GM21786 (cell line): ENCODE data around the gene GMNN.
"Not testable (repeated sequence)": the region's sequence is repeated elsewhere in the genome, so short reads cannot be mapped to it uniquely, and the experiment has no call there.

Source experiments
- ATAC-seq: cut with Tn5 transposase; IDR thresholded peaks from one replicate; pipeline ENCODE4 v1.9.1; 2021; ENCODE audit not compliant: unreplicated experiment

GMNN gene

GRCh38 chr6:24761193-24761835, 13.4 kb upstream of the GMNN start:
- ATAC-seq = no peak

- no peak for ATAC-seq
Observed at GRCh38 chr6:24761851-24762250, 12.9 kb upstream of the GMNN start.

GRCh38 chr6:24763578-24763977, 11.2 kb upstream of the GMNN start:
- no peak for ATAC-seq

DNA sequence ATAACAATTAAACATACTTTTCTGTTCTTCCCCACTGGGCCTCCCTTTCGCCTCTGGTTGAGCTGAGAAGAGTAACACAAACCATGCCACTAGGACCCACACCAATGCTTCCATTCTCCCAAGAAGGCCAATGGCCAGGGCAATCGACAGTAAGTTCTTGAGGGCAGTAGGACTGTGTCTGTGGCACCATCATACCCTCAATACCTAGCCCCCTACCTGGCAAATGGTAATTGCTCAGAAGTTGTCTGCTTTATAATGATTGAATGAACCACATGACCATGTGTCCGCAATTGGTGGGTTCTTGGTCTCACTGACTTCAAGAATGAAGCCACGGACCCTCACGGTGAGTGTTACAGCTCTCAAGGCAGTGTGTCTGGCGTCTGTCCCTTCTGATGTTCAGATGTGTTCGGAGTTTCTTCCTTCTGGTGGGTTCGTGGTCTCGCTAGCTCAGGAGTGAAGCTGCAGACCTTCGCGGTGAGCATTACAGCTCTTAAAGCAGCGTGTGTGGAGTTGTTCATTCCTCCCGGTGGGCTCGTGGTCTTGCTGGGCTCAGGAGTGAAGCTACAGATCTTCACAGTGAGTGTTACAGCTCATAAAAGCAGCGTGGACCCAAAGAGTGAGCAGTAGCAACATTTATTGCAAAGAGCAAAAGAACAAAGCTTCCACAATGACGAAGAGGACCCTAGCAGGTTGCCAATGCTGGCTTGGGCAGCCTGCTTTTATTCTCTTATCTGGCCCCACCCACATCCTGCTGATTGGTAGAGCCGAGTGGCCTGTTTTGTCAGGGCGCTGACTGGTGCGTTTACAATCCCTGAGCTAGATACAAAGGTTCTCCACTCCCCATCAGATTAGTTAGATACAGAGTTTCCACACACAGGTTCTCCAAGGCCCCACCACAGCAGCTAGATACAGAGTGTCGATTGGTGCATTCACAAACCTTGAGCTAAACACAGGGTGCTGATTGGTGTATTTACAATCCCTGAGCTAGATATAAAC, 9.6 kb upstream of the GMNN start:
- not testable (repeated sequence) for ATAC-seq

GRCh38 chr6:24765968-24766367, 8.8 kb upstream of the GMNN start:
- ATAC-seq = not testable (repeated sequence)

GRCh38 chr6:24766680-24767462, 7.9 kb upstream of the GMNN start:
- ATAC-seq = no peak

DNA sequence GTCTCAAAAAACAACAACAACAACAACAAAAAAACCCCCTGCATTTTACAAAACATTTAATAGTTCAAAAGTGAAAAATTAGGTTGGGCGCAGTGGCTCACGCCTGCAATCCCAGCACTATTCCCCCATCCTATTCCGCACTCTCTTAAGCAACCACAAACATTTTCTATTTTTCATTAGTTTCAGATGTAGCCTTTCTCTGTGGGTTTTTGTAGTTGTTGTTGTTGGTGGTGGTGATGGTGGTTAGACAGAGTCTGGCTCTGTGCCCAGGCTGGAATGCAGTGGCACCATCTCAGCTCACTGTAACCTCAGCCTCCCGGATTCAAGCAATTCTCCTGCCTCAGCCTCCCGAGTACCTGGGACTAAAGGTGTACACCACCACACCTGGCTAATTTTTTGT, 6.4 kb upstream of the GMNN start:
- ATAC-seq = no peak

GRCh38 chr6:24775520-24776058, 852 bp downstream of the GMNN start:
- ATAC-seq = peak; percentile 3

DNA sequence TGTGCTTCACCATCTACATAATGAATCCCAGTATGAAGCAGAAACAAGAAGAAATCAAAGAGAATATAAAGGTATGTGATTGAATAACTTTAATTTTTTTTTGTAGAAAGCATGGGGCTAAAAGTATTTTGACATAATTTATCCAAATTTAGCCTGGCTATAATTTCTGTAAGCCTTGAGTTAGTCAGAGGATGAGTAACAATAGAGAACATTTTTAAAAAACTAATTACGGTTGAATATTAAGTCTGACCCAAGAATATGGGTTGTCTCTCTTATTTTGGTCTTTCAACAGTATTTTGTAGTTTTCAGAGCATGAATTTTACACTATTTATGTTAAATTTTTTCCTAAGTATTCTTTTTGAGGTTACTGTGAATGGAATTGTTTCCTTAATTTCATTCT, 2.5 kb downstream of the GMNN start:
- no peak for ATAC-seq

GRCh38 chr6:24778121-24778520, 3.4 kb downstream of the GMNN start:
- no peak for ATAC-seq

GRCh38 chr6:24778878-24779277, 4.1 kb downstream of the GMNN start:
- ATAC-seq = no peak

DNA sequence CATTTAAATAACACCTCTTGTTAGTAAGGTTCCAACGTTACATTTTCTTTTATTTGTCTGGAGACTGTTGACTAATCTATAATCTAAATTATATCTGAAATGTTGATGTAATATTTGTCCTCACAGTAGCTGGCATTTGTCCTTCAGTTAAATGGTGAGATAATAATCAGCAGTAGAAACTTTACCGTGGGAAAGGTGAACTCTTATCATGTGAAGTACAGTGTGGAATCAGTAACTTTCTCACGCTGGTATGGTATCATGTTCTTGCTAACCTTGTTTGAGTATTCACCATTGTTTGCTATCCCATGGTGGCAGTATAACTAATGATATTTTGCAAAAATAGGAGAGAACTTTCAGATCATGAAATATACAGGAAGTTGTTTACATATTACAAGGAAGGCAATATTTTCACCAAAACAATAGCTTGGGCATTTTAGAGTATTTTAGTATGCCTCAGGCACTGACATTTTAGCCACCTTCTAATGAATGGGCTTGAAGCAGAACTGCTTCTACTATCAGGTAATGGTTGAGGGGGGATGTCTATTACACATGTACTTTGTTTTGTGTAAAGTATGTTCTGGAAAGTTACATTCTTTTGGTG, 4.8 kb downstream of the GMNN start:
- ATAC-seq = no peak

DNA sequence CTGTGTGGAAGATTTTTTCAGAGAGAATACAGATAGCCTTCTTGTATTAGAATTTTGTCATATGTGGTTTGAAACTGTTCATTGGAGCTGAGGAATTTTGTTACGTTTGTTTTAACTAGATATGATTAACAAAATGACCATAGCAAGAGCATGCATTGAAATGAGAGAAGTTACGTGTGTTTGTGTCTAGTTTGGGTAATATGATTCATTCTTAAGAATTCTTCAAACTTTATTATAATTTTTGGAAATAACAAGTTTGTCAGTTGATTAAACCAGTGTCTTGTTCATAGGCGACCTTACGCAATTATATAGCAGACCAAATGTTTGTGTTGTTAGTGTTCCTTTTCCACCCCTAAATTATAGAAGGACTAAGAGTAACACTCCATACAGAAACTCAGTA, 5.5 kb downstream of the GMNN start:
- ATAC-seq = no peak

DNA sequence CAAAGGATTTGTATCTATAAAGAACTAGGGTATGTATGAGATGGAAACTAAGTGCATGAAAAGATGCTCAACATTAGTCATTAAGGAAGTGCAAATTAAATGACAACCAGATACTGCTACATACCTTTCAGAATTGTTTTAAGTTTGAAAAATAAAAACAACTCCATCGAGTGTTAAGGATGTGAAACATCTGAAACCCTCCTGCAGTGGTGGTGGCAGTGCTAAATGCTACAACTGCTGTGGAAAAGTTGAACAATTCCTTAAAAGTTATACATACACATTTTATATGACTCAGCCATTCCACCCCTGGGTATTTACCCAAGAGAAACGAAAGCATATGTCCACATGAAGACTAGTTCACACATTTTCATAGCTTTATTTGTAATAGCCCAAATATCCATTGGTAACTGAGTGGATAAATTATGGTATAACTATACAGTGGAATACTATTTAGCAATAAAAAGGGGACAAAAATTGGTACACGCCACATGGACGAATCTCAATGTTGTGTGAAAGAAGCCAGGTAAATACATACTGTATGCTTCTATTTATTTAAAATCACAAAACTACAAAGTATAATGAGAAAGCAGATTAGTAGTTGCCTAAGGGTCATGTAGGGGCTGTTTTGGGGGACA, 13.4 kb downstream of the GMNN start:
- no peak for ATAC-seq

GRCh38 chr6:24795106-24795505, 20.4 kb downstream of the GMNN start:
- ATAC-seq = no peak

- ATAC-seq = no peak
Observed at GRCh38 chr6:24796616-24797290, 22.0 kb downstream of the GMNN start.

DNA sequence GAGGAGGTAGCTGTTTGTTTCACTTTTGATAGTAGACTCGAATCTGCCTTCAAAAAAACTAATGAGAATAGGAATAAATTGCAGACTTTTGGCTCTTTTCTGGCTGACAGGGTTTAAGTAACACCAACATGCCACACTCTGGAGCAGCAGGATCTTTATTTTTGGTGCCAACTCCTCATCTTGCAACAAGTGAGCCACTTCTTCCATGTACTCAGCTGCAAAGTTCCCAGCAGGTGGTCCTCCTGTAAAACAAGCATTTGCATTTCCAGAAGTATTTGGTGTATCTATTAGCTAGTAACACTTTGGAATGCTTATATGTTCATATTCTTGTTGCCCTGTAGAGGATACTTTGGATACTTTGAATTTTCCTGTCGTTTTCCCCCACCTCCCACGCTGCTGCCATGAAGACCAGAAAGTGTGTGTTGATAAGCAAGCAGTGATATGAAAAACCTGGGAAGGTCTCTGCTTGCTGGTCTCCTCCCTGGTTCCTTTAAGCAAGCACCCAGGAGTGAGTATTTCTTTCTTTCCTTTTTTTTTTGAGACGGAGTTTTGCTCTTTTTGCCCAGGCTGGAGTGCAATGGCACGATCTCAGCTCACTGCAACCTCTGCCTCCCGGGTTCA, 23.0 kb downstream of the GMNN start:
- no peak for ATAC-seq

DNA sequence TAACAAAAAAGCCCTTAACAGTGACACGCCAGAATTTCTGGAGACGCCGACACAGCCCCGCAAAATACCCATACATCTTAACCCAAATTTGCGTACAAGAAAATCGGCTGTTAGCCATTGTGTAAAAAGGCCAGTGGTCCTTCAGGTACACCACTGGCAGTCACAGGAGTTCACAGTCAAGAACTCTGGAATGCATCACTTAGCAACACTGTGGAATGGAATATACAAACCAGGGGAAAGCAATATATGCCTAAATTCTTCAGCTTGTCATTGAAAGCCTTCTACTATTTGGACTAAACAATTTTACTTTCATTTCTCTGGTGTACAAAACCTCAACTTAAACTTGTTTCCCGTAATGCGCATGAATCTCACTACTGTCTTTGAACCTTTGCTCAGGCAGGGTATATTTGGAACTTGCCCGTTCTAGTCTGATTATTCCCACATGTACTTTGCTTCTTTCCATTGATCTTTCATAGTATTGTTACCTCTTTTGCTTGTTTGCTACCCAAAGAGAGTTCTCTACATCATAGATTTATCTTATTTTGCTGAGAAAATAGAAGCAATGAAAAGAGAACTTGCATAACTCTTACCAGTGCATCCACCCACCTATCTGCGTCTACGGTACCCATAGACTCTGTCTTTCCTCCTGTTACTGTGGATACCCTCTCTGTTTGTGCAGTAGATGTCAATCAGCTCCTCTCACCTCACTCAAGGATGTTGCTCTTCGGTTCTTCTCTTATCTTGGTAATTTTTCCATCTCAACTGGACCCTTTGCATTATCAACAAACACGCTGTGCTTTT, 24.2 kb downstream of the GMNN start, which contains the start of gene ARMH2:
Gene ARMH2, minus strand, starts transcription at position 178 of the 801 bp plus-strand sequence. Its CDS starts 60 bp downstream, at position 118.
- ATAC-seq = no peak
